ENCODE measurements around the gene TWF2. TPM values are rescaled to one million over a fixed set of nuclear protein-coding genes. Genes with fewer than 3 reads are reported as not detected.

Gene TWF2
- total and polyA plus RNA-seq, 9 of the 15 experiments (the other 6 are each of a cell fraction or from before 2014, with no cell fraction given), result 0.11 to 61.9 (median 29.7) TPM

- no peak for TF ChIP-seq TAF1 (IDR thresholded peaks at IDR 0.05; ENCODE audit: control insufficient read depth, extremely low read depth, insufficient read depth, low read length, severe bottlenecking)
- TF ChIP-seq CREM (IDR thresholded peaks at IDR 0.05; ENCODE audit: low read depth), result 0 out of 2 replicates have a peak, but pooled peaks have one; percentile 16
- no peak for TF ChIP-seq EP300 (IDR thresholded peaks at IDR 0.05; ENCODE audit: low read length)
- TF ChIP-seq MCM7 (IDR thresholded peaks at IDR 0.05), result no peak
- TF ChIP-seq STAT6 (CRISPR knock-in tag; IDR thresholded peaks at IDR 0.05), result no peak
- no peak for TF ChIP-seq CBX8 (IDR thresholded peaks at IDR 0.05; ENCODE audit: borderline replicate concordance, extremely low read depth, low read depth, low read length, poor library complexity, severe bottlenecking)
- no peak for TF ChIP-seq TGIF2 (CRISPR knock-in tag; IDR thresholded peaks at IDR 0.05)
- peak; percentile 46; the same call in 1 of the 2 replicates for TF ChIP-seq STAG1 (CRISPR knock-in tag; IDR thresholded peaks at IDR 0.05; ENCODE audit: borderline replicate concordance)
- TF ChIP-seq MEIS2 (IDR thresholded peaks at IDR 0.05; ENCODE audit: partially characterized antibody), result peak; percentile 3
- no peak for TF ChIP-seq GABPA (tag; conservative IDR thresholded peaks at IDR 0.05; ENCODE audit: low read depth)
- no peak for TF ChIP-seq ZNF707 (CRISPR knock-in tag; conservative IDR thresholded peaks at IDR 0.05)
- TF ChIP-seq ELF4 (CRISPR knock-in tag; IDR thresholded peaks at IDR 0.05), result no peak
- no peak for TF ChIP-seq HMG20A (CRISPR knock-in tag; conservative IDR thresholded peaks at IDR 0.05)
- no peak for TF ChIP-seq ZNF75A (CRISPR knock-in tag; IDR thresholded peaks at IDR 0.05)
- no peak for TF ChIP-seq ZBTB5 (IDR thresholded peaks at IDR 0.05)
- TF ChIP-seq CTCF (IDR thresholded peaks at IDR 0.05 in 2 of 3, conservative IDR thresholded peaks at IDR 0.05 in 1 of 3; ENCODE audit: insufficient read depth in 2 of 3, low read depth in 1 of 3, low read length in 3 of 3), result peak; percentile 83 to 87 (median 86)
- TF ChIP-seq TBL1XR1 (IDR thresholded peaks at IDR 0.05; ENCODE audit: low read length in 2 of 2), result no peak
- TF ChIP-seq ZNF175 (CRISPR knock-in tag; IDR thresholded peaks at IDR 0.05; ENCODE audit: low read depth), result no peak
- TF ChIP-seq RCOR1 (IDR thresholded peaks at IDR 0.05; ENCODE audit: borderline replicate concordance in 1 of 2, low read depth in 2 of 2, low read length in 2 of 2), result 0 out of 4 replicates have a peak, but pooled peaks of 1 of the 2 experiments have one; percentile 27
- peak; percentile 39 to 75; a peak in 3 of 4 replicates for TF ChIP-seq RAD21 (CRISPR knock-in tag; conservative IDR thresholded peaks at IDR 0.05 in 1 of 2, IDR thresholded peaks at IDR 0.05 in 1 of 2)
Observed at GRCh38 chr3:52220380-52221026, 18.5 kb downstream of the TWF2 start (continued).

Measured in K562 (cell line).